ENCODE data around the gene CLEC2D.
"Not testable (repeated sequence)": the region's sequence is repeated elsewhere in the genome, so short reads cannot be mapped to it uniquely, and the experiment has no call there.

The CLEC2D gene

GRCh38 chr12:9644985-9645551 is 24.4 kb upstream of the CLEC2D start:
- H3K36me3 ChIP-seq (ENCODE audit: control insufficient read depth, insufficient read depth, low read length); H3K9me3 ChIP-seq (ENCODE audit: control insufficient read depth, low read length); H3K9ac ChIP-seq (ENCODE audit: low read length); H3K4me1 ChIP-seq (ENCODE audit: control insufficient read depth, insufficient read depth, low read length); H3K4me3 ChIP-seq (ENCODE audit: low read length); H3K27me3 ChIP-seq (ENCODE audit: control insufficient read depth, insufficient read depth, low read length): not testable (repeated sequence)

- H3K9me3 ChIP-seq (ENCODE audit: control insufficient read depth, low read length) = no peaks in the 10 kb centered on the region
- H3K4me1 ChIP-seq (ENCODE audit: control insufficient read depth, insufficient read depth, low read length) = peaks cover 7% of the 10 kb centered on the region
- no peaks in the 10 kb centered on the region for H3K36me3 ChIP-seq (ENCODE audit: control insufficient read depth, insufficient read depth, low read length)
- peak overlapping the region; percentile 97 for H3K4me3 ChIP-seq (ENCODE audit: low read length)
- no peaks in the 10 kb centered on the region for H3K27me3 ChIP-seq (ENCODE audit: control insufficient read depth, insufficient read depth, low read length)
- peak overlapping the region; percentile 91 for H3K9ac ChIP-seq (ENCODE audit: low read length)
Observed at GRCh38 chr12:9646794-9647781, 22.4 kb upstream of the CLEC2D start.

GRCh38 chr12:9647825-9648700 is 21.4 kb upstream of the CLEC2D start:
- no peaks in the 10 kb centered on the region for H3K27me3 ChIP-seq (ENCODE audit: control insufficient read depth, insufficient read depth, low read length)
- H3K4me3 ChIP-seq (ENCODE audit: low read length) = peak overlapping the region; percentile 97
- H3K9me3 ChIP-seq (ENCODE audit: control insufficient read depth, low read length) = no peaks in the 10 kb centered on the region
- no peaks in the 10 kb centered on the region for H3K36me3 ChIP-seq (ENCODE audit: control insufficient read depth, insufficient read depth, low read length)
- peak overlapping the region; percentile 91 for H3K9ac ChIP-seq (ENCODE audit: low read length)
- H3K4me1 ChIP-seq (ENCODE audit: control insufficient read depth, insufficient read depth, low read length) = peaks cover 7% of the 10 kb centered on the region

- peaks cover 7% of the 10 kb centered on the region for H3K4me1 ChIP-seq (ENCODE audit: control insufficient read depth, insufficient read depth, low read length)
- no peaks in the 10 kb centered on the region for H3K36me3 ChIP-seq (ENCODE audit: control insufficient read depth, insufficient read depth, low read length)
- peak overlapping the region; percentile 91 for H3K9ac ChIP-seq (ENCODE audit: low read length)
- H3K4me3 ChIP-seq (ENCODE audit: low read length) = peak overlapping the region; percentile 97
- H3K9me3 ChIP-seq (ENCODE audit: control insufficient read depth, low read length) = no peaks in the 10 kb centered on the region
- H3K27me3 ChIP-seq (ENCODE audit: control insufficient read depth, insufficient read depth, low read length) = no peaks in the 10 kb centered on the region
Observed at GRCh38 chr12:9648701-9649531, 20.6 kb upstream of the CLEC2D start.

- H3K9ac ChIP-seq (ENCODE audit: low read length) = peak overlapping the region; percentile 55
- no peaks in the 10 kb centered on the region for H3K36me3 ChIP-seq (ENCODE audit: control insufficient read depth, insufficient read depth, low read length)
- no peaks in the 10 kb centered on the region for H3K27me3 ChIP-seq (ENCODE audit: control insufficient read depth, insufficient read depth, low read length)
- peaks cover 7% of the 10 kb centered on the region for H3K4me1 ChIP-seq (ENCODE audit: control insufficient read depth, insufficient read depth, low read length)
- no peak overlapping the region for H3K4me3 ChIP-seq (ENCODE audit: low read length)
- no peaks in the 10 kb centered on the region for H3K9me3 ChIP-seq (ENCODE audit: control insufficient read depth, low read length)
Observed at GRCh38 chr12:9649532-9649940, 20.0 kb upstream of the CLEC2D start.

- no peaks in the 10 kb centered on the region for H3K27me3 ChIP-seq (ENCODE audit: control insufficient read depth, insufficient read depth, low read length)
Observed at GRCh38 chr12:9650151-9650576, 19.3 kb upstream of the CLEC2D start.

GRCh38 chr12:9651265-9651729 is 18.2 kb upstream of the CLEC2D start:
- H3K36me3 ChIP-seq (ENCODE audit: control insufficient read depth, insufficient read depth, low read length) = no peaks in the 10 kb centered on the region
- no peak overlapping the region for H3K9ac ChIP-seq (ENCODE audit: low read length)
- no peak overlapping the region for H3K4me3 ChIP-seq (ENCODE audit: low read length)
- H3K9me3 ChIP-seq (ENCODE audit: control insufficient read depth, low read length) = no peaks in the 10 kb centered on the region
- H3K27me3 ChIP-seq (ENCODE audit: control insufficient read depth, insufficient read depth, low read length) = no peaks in the 10 kb centered on the region
- peaks cover 7% of the 10 kb centered on the region for H3K4me1 ChIP-seq (ENCODE audit: control insufficient read depth, insufficient read depth, low read length)

More at GRCh38 chr12:9650151-9650576, 19.3 kb upstream of the CLEC2D start:
- Histone ChIP-seq H3K4me1 (ENCODE audit: control insufficient read depth, insufficient read depth, low read length) (peaks cover 7% of the 10 kb centered on the region), H3K36me3 (ENCODE audit: control insufficient read depth, insufficient read depth, low read length) (no peaks in the 10 kb centered on the region), H3K9me3 (ENCODE audit: control insufficient read depth, low read length) (no peaks in the 10 kb centered on the region), H3K4me3 (ENCODE audit: low read length) (no peak overlapping the region), H3K9ac (ENCODE audit: low read length) (peak overlapping the region; percentile 13)

- H3K27me3 ChIP-seq (ENCODE audit: control insufficient read depth, insufficient read depth, low read length) = no peaks in the 10 kb centered on the region
- H3K36me3 ChIP-seq (ENCODE audit: control insufficient read depth, insufficient read depth, low read length) = no peaks in the 10 kb centered on the region
- H3K9ac ChIP-seq (ENCODE audit: low read length) = no peak overlapping the region
- H3K9me3 ChIP-seq (ENCODE audit: control insufficient read depth, low read length) = no peaks in the 10 kb centered on the region
- no peak overlapping the region for H3K4me3 ChIP-seq (ENCODE audit: low read length)
- H3K4me1 ChIP-seq (ENCODE audit: control insufficient read depth, insufficient read depth, low read length) = no peaks in the 10 kb centered on the region
Observed at GRCh38 chr12:9660046-9660445, 9.5 kb upstream of the CLEC2D start.

- H3K4me1 ChIP-seq (ENCODE audit: control insufficient read depth, insufficient read depth, low read length) = no peaks in the 10 kb centered on the region
- no peaks in the 10 kb centered on the region for H3K27me3 ChIP-seq (ENCODE audit: control insufficient read depth, insufficient read depth, low read length)
- no peak overlapping the region for H3K9ac ChIP-seq (ENCODE audit: low read length)
- H3K4me3 ChIP-seq (ENCODE audit: low read length) = no peak overlapping the region
- H3K36me3 ChIP-seq (ENCODE audit: control insufficient read depth, insufficient read depth, low read length) = no peaks in the 10 kb centered on the region
- no peaks in the 10 kb centered on the region for H3K9me3 ChIP-seq (ENCODE audit: control insufficient read depth, low read length)
Observed at GRCh38 chr12:9661720-9662119, 7.8 kb upstream of the CLEC2D start.

GRCh38 chr12:9662488-9662887 is 7.0 kb upstream of the CLEC2D start:
- Histone ChIP-seq H3K4me1 (ENCODE audit: control insufficient read depth, insufficient read depth, low read length) (no peaks in the 10 kb centered on the region), H3K27me3 (ENCODE audit: control insufficient read depth, insufficient read depth, low read length) (no peaks in the 10 kb centered on the region), H3K9ac (ENCODE audit: low read length) (no peak overlapping the region), H3K36me3 (ENCODE audit: control insufficient read depth, insufficient read depth, low read length) (no peaks in the 10 kb centered on the region), H3K4me3 (ENCODE audit: low read length) (no peak overlapping the region), H3K9me3 (ENCODE audit: control insufficient read depth, low read length) (no peaks in the 10 kb centered on the region)

All from mucosa of stomach (tissue), 1 donor.